Activated CD8-positive, alpha-beta memory T cell treated with anti-CD3 and anti-CD28 coated beads, Interleukin-2, amount 50 U/mL, for 48 hours (primary cell): ENCODE results near the gene EIF2B5.

ENCODE experiments used
- DNase-seq: peaks from one replicate; pipeline ENCODE4 v3.0.0-alpha.2; 2020

Gene EIF2B5

GRCh38 chr3:184174646-184175492 is 39.7 kb downstream of the EIF2B5 start, which contains the start of gene AP2M1:
Gene AP2M1 (plus strand): TSS chr3:184174855. CDS start chr3:184176994, 2,139 bp downstream.
- DNase-seq: peak; percentile 98

- no peak for DNase-seq
Measured at GRCh38 chr3:184175506-184175905, 40.3 kb downstream of the EIF2B5 start.

GRCh38 chr3:184175981-184176376 is 40.8 kb downstream of the EIF2B5 start:
- DNase-seq: no peak

- no peak for DNase-seq
Measured at GRCh38 chr3:184176377-184177330, 41.5 kb downstream of the EIF2B5 start.

- no peak for DNase-seq
Measured at GRCh38 chr3:184177331-184177731, 42.2 kb downstream of the EIF2B5 start.

GRCh38 chr3:184177767-184178306 is 42.7 kb downstream of the EIF2B5 start:
- no peak for DNase-seq

GRCh38 chr3:184178521-184179138 is 43.5 kb downstream of the EIF2B5 start:
- no peak for DNase-seq

GRCh38 chr3:184180165-184180564 is 45.0 kb downstream of the EIF2B5 start:
- DNase-seq: no peak

- DNase-seq: no peak
Measured at GRCh38 chr3:184181596-184181995, 46.4 kb downstream of the EIF2B5 start.

GRCh38 chr3:184183679-184184078 is 48.5 kb downstream of the EIF2B5 start:
- no peak for DNase-seq

GRCh38 chr3:184184546-184185230 is 49.5 kb downstream of the EIF2B5 start:
- no peak for DNase-seq

- peak; percentile 99 for DNase-seq
Measured at GRCh38 chr3:184185461-184186183, 50.5 kb downstream of the EIF2B5 start.

- no peak for DNase-seq
Measured at GRCh38 chr3:184186184-184186901, 51.2 kb downstream of the EIF2B5 start, which contains the start of gene ABCF3. Gene ABCF3 (plus strand): TSS chr3:184186199. CDS start chr3:184186208, 9 bp downstream.

GRCh38 chr3:184186902-184187207 is 51.7 kb downstream of the EIF2B5 start:
- DNase-seq: no peak

GRCh38 chr3:184188080-184188479 is 52.9 kb downstream of the EIF2B5 start:
- DNase-seq: no peak

- no peak for DNase-seq
Measured at GRCh38 chr3:184189421-184189820, 54.3 kb downstream of the EIF2B5 start.

- no peak for DNase-seq
Measured at GRCh38 chr3:184192889-184193288, 57.7 kb downstream of the EIF2B5 start.

GRCh38 chr3:184193991-184194539 is 58.9 kb downstream of the EIF2B5 start:
- DNase-seq: no peak
